Activated CD4-positive, alpha-beta T cell treated with anti-CD3 and anti-CD28 coated beads for 1 hour (primary cell): ENCODE measurements around the gene FBXW2.

Source experiments
- DNase-seq: peaks from one replicate; pipeline ENCODE4 v3.0.0-alpha.2; 2020

FBXW2 gene

GRCh38 chr9:120741191-120741590, 52.0 kb downstream of the FBXW2 start:
- no peak for DNase-seq

DNA sequence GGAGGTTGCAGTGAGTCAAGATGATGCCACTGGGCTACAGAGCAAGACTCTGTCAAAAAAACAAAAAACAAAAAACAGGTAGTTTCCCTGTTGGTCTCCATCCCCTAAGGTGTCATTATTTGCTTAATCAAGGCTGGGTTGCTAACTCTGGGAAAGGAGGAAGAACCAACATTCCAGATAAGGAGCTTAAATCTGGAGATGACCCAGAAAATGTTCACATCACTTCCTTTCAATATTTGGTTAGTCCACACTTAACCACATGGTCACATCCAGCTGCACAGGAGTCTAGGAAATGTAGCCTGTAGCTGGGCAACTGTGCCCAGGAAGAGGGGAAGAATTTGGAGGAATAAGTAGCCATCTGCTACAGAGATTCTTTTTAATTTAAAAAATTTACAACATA, 53.1 kb downstream of the FBXW2 start:
- DNase-seq: no peak

- no peak for DNase-seq
Measured at GRCh38 chr9:120737416-120738165, 55.6 kb downstream of the FBXW2 start.

GRCh38 chr9:120736881-120737280, 56.3 kb downstream of the FBXW2 start:
- no peak for DNase-seq

DNA sequence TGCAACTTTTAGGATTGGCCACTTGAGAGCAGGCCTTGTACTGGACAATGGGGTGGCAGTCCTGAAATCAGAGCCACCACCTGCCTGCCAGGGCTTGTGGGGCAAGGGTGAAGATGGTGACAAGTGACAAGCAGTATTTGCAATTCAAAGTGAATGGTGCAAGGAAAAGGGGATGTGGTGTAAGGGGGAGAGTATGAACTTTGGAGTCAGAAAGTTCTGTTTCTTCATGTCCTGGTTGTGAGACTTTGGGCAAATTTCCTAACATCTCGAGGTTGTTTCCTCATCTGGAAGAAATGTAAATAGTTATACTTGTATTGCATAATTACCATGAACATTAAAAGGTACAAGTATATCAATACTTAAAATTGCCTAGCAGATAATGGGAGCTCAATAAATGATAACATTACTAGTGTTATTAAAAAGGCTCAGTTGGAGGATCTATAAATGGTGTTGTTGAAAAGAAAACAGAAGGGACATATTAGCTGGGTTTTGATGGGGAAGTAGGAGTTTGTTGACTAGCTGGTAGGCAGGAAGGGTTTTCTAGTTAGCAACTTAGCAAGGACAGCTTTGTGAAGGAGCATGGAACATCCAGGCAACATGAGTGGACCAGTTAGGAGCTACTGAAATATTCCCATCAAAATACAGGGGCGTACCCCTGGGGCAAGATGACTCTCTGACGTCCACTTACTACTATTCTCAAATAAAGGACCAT, 57.6 kb downstream of the FBXW2 start:
- no peak for DNase-seq

GRCh38 chr9:120734607-120735410, 58.4 kb downstream of the FBXW2 start:
- DNase-seq: no peak

DNA sequence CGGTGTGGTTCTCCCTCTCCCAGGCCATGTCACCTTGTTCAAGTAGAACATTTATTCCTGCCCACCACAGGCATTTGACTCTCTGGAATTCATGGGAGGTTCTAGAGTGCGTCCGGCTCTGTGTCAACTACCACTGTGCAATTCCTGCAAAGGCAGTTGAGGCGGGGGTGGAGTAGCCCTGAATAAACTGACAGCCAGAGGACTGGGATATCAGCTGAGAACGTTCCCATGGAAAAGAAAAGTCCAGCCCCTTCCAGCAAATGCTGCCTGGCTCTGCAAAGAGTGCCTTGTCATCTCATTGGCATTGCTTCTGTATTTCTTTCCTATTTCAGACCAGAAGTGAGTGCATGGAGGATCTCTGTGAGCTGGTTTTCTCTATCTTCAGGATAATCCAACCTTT, 60.0 kb downstream of the FBXW2 start:
- no peak for DNase-seq

- DNase-seq: no peak
Measured at GRCh38 chr9:120730654-120731514, 62.3 kb downstream of the FBXW2 start.

DNA sequence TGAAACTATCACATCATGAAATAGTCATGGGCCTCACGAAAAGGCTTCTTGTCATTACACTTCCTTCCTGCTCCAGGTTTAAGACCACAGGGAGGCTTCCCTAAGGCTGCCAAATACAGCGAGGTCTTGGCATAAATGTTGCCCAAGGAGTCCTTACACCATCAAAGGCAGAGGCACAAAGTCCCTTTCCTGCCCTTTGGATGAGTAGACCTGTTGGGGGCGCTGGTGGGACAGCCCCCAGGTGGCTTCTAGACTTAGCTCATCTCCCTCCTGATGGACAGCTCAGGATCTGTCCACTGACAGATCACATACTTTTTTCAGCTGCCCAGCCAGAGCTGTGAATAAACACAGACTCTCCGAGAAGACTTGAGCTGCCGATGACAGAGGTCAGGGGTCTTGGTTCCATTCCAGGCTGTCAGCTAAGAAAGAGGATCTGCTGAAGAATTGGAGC, 63.4 kb downstream of the FBXW2 start:
- DNase-seq: no peak

DNA sequence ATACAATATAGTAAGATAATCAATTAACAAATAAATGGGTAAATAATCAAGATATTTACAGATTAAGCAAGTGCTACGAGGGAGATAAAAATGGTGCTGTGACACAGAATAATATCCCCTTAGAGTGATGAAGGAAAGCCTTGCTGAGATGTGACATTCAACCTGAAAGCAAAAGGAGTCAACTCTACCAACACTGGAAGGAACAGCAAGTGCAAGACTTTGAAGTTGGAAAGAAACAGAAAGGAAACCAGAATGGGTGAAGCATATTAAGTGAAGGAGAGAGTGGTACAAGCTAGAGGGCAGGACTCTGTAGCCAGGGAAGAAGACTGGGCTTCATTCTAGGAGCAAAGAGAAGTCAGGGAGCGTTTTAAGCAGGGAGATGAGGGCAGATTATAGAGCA, 66.7 kb downstream of the FBXW2 start:
- DNase-seq: no peak

GRCh38 chr9:120725907-120726306, 67.3 kb downstream of the FBXW2 start:
- no peak for DNase-seq

GRCh38 chr9:120724757-120725400, 68.3 kb downstream of the FBXW2 start:
- no peak for DNase-seq

GRCh38 chr9:120723565-120723964, 69.7 kb downstream of the FBXW2 start:
- no peak for DNase-seq

DNA sequence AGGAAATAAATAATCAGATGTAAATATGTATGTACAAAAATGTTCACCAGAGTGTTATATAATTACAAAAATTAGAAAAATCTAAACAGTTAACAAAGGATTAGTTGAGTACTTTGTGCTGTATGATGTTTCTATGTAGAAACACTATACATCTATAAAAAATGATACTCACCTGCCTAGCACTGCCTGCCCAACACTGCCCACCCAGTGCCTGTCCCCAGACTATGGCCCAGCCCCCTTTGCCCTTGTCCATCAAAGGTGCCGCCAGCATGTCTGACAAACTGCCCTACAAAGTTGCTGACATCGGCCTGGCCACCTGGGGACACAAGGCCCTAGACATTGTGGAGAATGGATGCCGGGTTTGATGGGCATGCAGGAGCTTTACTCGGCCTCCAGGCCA, 72.8 kb downstream of the FBXW2 start:
- DNase-seq: no peak

GRCh38 chr9:120718316-120718715, 74.9 kb downstream of the FBXW2 start:
- DNase-seq: no peak

DNA sequence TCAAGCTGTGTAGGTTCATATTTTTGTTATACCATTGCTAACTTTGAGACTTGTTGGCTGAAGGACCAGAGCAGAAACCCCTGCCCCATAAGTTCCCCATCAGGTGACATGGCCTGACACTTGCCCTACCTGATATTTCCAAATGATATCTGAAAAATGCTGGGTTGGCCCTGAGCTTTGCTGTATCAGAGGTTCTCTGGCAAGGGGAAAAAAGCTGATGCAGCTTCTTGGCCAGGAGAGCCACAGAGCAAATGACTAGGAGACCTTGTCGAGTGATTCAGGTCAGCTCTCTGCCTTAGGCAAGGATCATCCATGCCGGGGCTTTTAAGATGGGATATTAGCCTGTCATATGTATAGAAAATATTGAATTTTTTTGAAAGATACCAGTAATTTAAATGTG, 76.0 kb downstream of the FBXW2 start:
- DNase-seq: no peak

- DNase-seq: no peak
Measured at GRCh38 chr9:120716483-120716882, 76.7 kb downstream of the FBXW2 start.

DNA sequence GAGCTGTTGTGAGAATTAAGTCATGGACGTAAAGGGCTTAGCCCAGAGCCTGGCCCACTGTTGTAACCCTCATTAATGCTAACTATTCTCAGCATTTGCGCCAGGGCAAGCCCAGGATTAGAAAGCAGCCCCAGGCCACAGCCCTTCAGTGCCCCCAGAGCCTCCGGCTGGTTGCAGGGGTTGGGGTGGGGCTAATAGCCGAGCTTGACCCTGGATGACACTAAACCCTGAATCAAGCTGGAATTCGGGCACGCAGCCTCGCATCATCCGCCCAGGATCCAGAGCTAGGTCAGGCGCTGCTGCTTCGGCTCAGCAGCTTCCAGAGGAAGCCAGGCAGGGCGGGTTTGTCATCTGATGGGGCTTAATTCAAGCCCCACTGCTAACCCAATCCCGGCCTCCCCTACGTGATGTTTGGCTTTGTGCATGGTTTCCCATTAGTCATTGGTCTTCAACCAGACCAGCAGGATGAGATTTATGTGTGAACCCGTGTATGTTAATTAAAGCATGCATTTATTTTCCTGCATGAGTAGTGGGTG, 77.8 kb downstream of the FBXW2 start:
- DNase-seq: no peak

DNA sequence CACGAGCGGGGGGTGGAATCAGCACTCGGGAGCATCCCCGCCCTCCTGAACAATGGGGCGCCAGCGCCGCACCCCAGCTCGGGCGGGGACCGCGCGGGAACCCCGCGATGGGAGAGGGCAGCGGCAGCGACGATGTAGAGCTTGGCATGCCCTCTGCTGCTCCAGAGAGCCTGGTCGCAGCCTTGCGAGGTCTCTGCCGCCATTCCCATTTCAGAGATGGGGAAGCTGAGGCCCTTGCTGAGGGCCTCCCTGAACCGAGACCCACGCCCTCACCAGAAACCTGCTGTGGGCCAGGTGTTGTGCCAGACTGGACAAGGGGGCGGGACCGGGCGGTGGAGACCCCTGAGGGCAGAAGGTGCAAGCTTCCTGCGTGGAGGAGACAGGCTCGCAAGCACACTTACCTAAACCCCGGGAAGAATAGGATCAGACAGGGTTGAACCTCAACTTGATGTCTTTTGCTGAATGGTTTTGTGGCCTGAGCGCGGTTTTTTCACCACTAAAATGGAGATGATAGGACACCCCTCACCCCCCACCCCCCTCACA, 78.3 kb downstream of the FBXW2 start:
- no peak for DNase-seq

DNA sequence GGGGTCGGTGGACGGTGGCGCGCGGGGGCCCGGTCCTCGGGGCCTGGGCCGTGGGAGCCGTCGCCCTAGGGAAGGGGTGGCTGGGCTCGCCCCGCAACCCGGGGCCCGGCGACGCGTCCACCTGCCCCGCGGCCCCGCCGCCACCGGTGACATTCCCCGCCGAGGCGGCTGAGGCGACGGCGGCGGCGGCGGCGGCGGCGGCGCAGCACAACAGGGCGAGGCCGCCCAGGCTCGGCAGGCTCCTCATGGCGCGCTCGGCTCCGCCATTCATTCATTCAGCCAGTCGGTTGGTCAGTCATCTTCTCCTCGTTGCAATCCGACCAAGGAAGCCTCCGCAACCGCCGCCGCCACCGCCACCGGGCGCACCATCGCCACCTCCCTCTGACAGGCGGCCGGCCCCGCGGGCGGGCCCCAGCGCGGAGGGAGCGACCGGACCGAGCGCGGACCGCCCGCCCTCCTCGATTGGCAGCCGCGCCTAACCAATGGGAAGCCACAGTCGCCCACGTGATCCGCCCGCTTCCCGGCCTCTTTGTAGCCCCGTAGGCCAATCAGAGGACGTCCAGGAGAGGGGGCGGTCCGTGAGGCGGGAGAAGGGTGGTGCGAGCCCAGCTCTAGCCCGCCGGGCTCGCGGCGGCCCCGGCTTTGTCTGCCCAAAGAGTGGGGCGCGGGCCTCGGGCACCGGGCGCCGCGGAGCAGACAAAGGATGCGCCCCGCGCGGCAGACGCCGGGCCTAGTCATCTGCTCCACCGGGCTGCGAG, 78.9 kb downstream of the FBXW2 start, which contains the start of gene MEGF9:
MEGF9 (minus strand) TSS at position 383 of the 758 bp plus-strand sequence; CDS start at position 271, 112 bp downstream.
- DNase-seq: peak; percentile 92
